ENCODE measurements around the gene IFI30. TPM values are rescaled to one million over a fixed set of nuclear protein-coding genes. Genes with fewer than 3 reads are reported as not detected.

IFI30 gene
- total and polyA plus RNA-seq, 4 donors: 205 to 1,883 (median 526) TPM

DNA sequence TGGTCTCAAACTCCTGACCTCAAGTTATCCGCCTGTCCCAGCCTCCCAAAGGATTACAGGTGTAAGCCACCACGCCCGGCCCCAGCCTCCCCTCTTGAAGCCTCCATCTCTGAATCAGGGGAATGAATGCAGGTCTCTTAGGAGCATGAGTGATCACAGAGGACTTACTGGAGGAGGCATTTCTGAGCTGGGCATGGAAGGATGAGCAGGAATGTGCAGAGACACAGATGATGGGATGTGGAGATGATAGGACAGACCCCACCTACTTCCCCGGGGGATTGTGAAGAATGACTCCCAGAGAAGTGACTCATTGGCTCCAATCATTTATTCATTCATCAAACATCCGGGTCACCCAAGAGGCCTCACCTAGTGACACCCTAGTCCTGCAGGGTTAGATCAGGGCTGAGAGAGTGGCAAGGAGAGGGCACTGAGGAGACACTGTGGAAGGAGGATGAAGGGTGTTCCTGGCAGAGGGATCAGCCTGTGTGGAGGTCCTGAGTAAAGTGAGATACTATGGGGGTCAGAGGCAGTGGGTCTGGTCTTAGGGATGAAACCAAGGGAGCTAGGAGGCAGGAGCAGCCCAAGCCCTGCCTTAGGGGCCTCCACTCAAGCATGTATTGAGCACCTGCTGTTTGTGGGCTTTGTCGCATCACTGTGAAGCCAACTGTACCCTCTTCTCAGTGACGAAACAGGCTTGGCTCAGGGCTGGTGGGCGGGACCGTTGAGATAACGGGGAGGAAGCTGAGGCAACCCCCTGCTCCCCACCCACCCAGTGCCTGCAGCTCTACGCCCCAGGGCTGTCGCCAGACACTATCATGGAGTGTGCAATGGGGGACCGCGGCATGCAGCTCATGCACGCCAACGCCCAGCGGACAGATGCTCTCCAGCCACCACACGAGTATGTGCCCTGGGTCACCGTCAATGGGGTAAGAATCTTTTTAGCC, 3.0 kb downstream of the IFI30 start:
- Histone ChIP-seq H3K27ac (ENCODE audit: low read depth in 1 of 2, low read length in 1 of 2) (no peak overlapping the region), H3K27me3 (ENCODE audit: control insufficient read depth in 3 of 3, insufficient read depth in 3 of 3, low read length in 2 of 3) (peaks cover 0 to 2% (median 0%) of the 10 kb centered on the region in 3 donors), H3K9me3 (ENCODE audit: control insufficient read depth in 4 of 4, insufficient read depth in 3 of 4, low read length in 3 of 4) (no peaks in the 10 kb centered on the region), H3K4me3 (no peak overlapping the region), H3K9ac (ENCODE audit: insufficient read depth in 1 of 2, low read length in 2 of 2) (no peak overlapping the region), H3K4me1 (ENCODE audit: control insufficient read depth in 5 of 5, insufficient read depth in 5 of 5, low read length in 5 of 5) (peaks cover 0 to 8% (median 4%) of the 10 kb centered on the region in 5 donors), H3K36me3 (ENCODE audit: control insufficient read depth in 4 of 4, insufficient read depth in 4 of 4, low read length in 4 of 4) (peaks cover 0 to 9% (median 0%) of the 10 kb centered on the region in 4 donors)
- TF ChIP-seq, protein P1, sequence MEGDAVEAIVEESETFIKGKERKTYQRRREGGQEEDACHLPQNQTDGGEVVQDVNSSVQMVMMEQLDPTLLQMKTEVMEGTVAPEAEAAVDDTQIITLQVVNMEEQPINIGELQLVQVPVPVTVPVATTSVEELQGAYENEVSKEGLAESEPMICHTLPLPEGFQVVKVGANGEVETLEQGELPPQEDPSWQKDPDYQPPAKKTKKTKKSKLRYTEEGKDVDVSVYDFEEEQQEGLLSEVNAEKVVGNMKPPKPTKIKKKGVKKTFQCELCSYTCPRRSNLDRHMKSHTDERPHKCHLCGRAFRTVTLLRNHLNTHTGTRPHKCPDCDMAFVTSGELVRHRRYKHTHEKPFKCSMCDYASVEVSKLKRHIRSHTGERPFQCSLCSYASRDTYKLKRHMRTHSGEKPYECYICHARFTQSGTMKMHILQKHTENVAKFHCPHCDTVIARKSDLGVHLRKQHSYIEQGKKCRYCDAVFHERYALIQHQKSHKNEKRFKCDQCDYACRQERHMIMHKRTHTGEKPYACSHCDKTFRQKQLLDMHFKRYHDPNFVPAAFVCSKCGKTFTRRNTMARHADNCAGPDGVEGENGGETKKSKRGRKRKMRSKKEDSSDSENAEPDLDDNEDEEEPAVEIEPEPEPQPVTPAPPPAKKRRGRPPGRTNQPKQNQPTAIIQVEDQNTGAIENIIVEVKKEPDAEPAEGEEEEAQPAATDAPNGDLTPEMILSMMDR (IDR thresholded peaks at IDR 0.05; ENCODE audit: control extremely low read depth, extremely low read depth): no peak
- no peak for DNase-seq
- ATAC-seq (ENCODE audit: insufficient read depth, low FRiP score): no peak
- WGBS, 2 donors: 74 to 81% methylated on average over 19 of the region's 19 CpGs

DNA sequence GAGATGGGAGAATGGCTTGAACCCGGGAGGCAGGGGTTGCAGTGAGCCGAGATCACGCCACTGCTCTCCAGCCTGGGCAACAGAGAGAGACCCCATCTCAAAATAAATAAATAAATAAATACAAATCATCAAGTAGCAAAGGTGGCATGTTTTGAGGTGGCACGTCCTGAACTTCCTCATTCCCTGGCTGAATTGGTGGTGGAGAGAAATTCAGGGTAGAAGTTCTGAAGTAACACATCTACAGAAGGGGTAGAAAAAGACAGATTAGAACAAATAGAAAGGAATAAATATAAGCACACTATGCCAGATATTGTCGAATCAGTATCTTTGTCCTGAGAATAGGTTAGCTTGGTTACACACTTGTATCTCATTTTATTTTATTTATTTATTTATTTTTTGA, 6.3 kb downstream of the IFI30 start:
- ATAC-seq (ENCODE audit: insufficient read depth, low FRiP score) (no peak), DNase-seq (no peak)
- Histone ChIP-seq H3K27ac (ENCODE audit: low read depth in 1 of 2, low read length in 1 of 2) (no peak overlapping the region), H3K27me3 (ENCODE audit: control insufficient read depth in 3 of 3, insufficient read depth in 3 of 3, low read length in 2 of 3) (peaks cover 0 to 2% (median 0%) of the 10 kb centered on the region in 3 donors), H3K4me3 (no peak overlapping the region), H3K9me3 (ENCODE audit: control insufficient read depth in 4 of 4, insufficient read depth in 3 of 4, low read length in 3 of 4) (no peaks in the 10 kb centered on the region), H3K36me3 (ENCODE audit: control insufficient read depth in 4 of 4, insufficient read depth in 4 of 4, low read length in 4 of 4) (peaks cover 0 to 9% (median 0%) of the 10 kb centered on the region in 4 donors), H3K9ac (ENCODE audit: insufficient read depth in 1 of 2, low read length in 2 of 2) (no peak overlapping the region), H3K4me1 (ENCODE audit: control insufficient read depth in 5 of 5, insufficient read depth in 5 of 5, low read length in 5 of 5) (peaks cover 0 to 2% (median 0%) of the 10 kb centered on the region in 5 donors)
- TF ChIP-seq, protein P1 (IDR thresholded peaks at IDR 0.05; ENCODE audit: control extremely low read depth, extremely low read depth): no peak
- WGBS, 2 donors: 82 to 87% methylated on average over 5 of the region's 5 CpGs

DNA sequence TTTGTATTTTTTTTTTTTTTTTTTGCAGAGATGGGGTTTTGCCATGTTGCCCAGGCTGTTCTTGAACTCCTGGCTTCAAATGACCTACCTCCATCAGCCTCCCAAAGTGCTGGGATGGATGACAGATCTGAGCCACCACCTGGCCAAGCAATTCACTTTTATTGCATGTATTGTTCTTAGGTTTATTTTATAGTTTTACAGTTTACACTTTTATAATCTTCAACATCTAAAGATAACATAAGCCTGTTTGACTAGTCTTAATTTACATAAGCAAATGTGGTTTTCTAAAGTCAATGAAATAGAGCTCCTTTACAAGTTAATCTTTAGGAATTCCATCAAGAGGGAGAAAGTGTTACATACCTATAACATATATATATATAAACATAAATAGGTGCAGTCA, 9.9 kb downstream of the IFI30 start:
- no peak overlapping the region for H3K27ac ChIP-seq (ENCODE audit: low read depth in 1 of 2, low read length in 1 of 2)
- H3K27me3 ChIP-seq (ENCODE audit: control insufficient read depth in 3 of 3, insufficient read depth in 3 of 3, low read length in 2 of 3): no peaks in the 10 kb centered on the region
- no peaks in the 10 kb centered on the region for H3K9me3 ChIP-seq (ENCODE audit: control insufficient read depth in 4 of 4, insufficient read depth in 3 of 4, low read length in 3 of 4)
- H3K4me3 ChIP-seq: no peak overlapping the region
- TF ChIP-seq, protein P1 (IDR thresholded peaks at IDR 0.05; ENCODE audit: control extremely low read depth, extremely low read depth): no peak
- DNase-seq: no peak
- no peaks in the 10 kb centered on the region for H3K36me3 ChIP-seq (ENCODE audit: control insufficient read depth in 4 of 4, insufficient read depth in 4 of 4, low read length in 4 of 4)
- ATAC-seq (ENCODE audit: insufficient read depth, low FRiP score): no peak
- H3K9ac ChIP-seq (ENCODE audit: insufficient read depth in 1 of 2, low read length in 2 of 2): no peak overlapping the region
- H3K4me1 ChIP-seq (ENCODE audit: control insufficient read depth in 5 of 5, insufficient read depth in 5 of 5, low read length in 5 of 5): no peaks in the 10 kb centered on the region
